ENCODE data around the gene TIGD7. TPM values are rescaled to one million over a fixed set of nuclear protein-coding genes. Genes with fewer than 3 reads are reported as not detected.

TIGD7 gene
- polyA plus RNA-seq, 3 donors: 0.32 to 1.4 (median 0.64) TPM

GRCh38 chr16:3289998-3290673, 15.1 kb downstream of the TIGD7 start:
- H3K9me3 ChIP-seq (replicated peaks in 1 of 2; ENCODE audit: control insufficient read depth in 1 of 2, insufficient read depth in 1 of 2, low read length in 2 of 2): peaks cover 91 to 97% of the 10 kb centered on the region in 2 donors

GRCh38 chr16:3285131-3285530, 20.1 kb downstream of the TIGD7 start:
- TF ChIP-seq CTCF (IDR thresholded peaks at IDR 0.05): no peak
- H3K27ac Mint-ChIP-seq: peak overlapping the region in 1 of 7 donors; percentile 50

More at GRCh38 chr16:3289998-3290673, 15.1 kb downstream of the TIGD7 start:
- TF ChIP-seq CTCF (IDR thresholded peaks at IDR 0.05): no peak
- Histone ChIP-seq H3K4me2 (replicated peaks; ENCODE audit: extremely low read depth, low read length, poor library complexity, severe bottlenecking) (no peak overlapping the region), H4K20me1 (ENCODE audit: insufficient read depth, low read length) (peaks cover under 1% of the 10 kb centered on the region), H3K36me3 (replicated peaks in 1 of 2; ENCODE audit: control insufficient read depth in 1 of 2, insufficient read depth in 2 of 2, low read length in 2 of 2) (peaks cover 51 to 84% of the 10 kb centered on the region in 2 donors), H3K27ac (ENCODE audit: low read depth in 1 of 2, low read length in 2 of 2) (no peak overlapping the region), H3K9ac (ENCODE audit: insufficient read depth, low read length, poor library complexity, severe bottlenecking) (no peak overlapping the region), H3K79me2 (ENCODE audit: insufficient read depth, low read length) (peaks cover 43% of the 10 kb centered on the region), H2AFZ (ENCODE audit: insufficient read depth, low read depth, low read length, poor library complexity, severe bottlenecking) (no peak overlapping the region), H3K4me1 (ENCODE audit: control insufficient read depth in 1 of 2, insufficient read depth in 2 of 2, low read length in 2 of 2) (peaks cover 2 to 4% of the 10 kb centered on the region in 2 donors), H3K27me3 (ENCODE audit: control insufficient read depth in 2 of 2, insufficient read depth in 2 of 2, low read length in 2 of 2) (no peaks in the 10 kb centered on the region), H3K4me3 (replicated peaks in 1 of 3; ENCODE audit: low read depth in 2 of 3, low read length in 3 of 3) (peak overlapping the region in 1 of 3 experiments; percentile 42)
- no peak overlapping the region for H3K4me3 Mint-ChIP-seq
- peaks cover 0 to 4% (median 3%) of the 10 kb centered on the region in 3 donors for H3K27me3 Mint-ChIP-seq (ENCODE audit: low read depth in 3 of 3)
- WGBS (ENCODE audit: insufficient coverage): 100% methylated on average over 5 of the region's 16 CpGs
- intact Hi-C loops (cut with micrococcal nuclease): no loop called here
- DNase-seq: no peak
- peaks cover 2% of the 10 kb centered on the region for H3K4me1 Mint-ChIP-seq
- H3K9me3 Mint-ChIP-seq: peaks cover 75 to 99% (median 96%) of the 10 kb centered on the region in 7 donors
- H3K36me3 Mint-ChIP-seq: peaks cover 76 to 82% of the 10 kb centered on the region in 2 donors
- no peak overlapping the region for H3K27ac Mint-ChIP-seq

More at GRCh38 chr16:3285131-3285530, 20.1 kb downstream of the TIGD7 start:
- H3K4me1 ChIP-seq (ENCODE audit: control insufficient read depth in 1 of 2, insufficient read depth in 2 of 2, low read length in 2 of 2): peaks cover 37 to 43% of the 10 kb centered on the region in 2 donors
- H4K20me1 ChIP-seq (ENCODE audit: insufficient read depth, low read length): peaks cover 6% of the 10 kb centered on the region
- H3K9me3 ChIP-seq (replicated peaks in 1 of 2; ENCODE audit: control insufficient read depth in 1 of 2, insufficient read depth in 1 of 2, low read length in 2 of 2): peaks cover 47 to 54% of the 10 kb centered on the region in 2 donors
- Mint-ChIP-seq H3K4me1 (peaks cover 28% of the 10 kb centered on the region), H3K9me3 (peaks cover 39 to 59% (median 51%) of the 10 kb centered on the region in 7 donors), H3K4me3 (peak overlapping the region in 1 of 2 donors; percentile 50), H3K36me3 (peaks cover 51 to 55% of the 10 kb centered on the region in 2 donors), H3K27me3 (ENCODE audit: low read depth in 3 of 3) (peaks cover 0 to 3% (median 0%) of the 10 kb centered on the region in 3 donors)
- H2AFZ ChIP-seq (ENCODE audit: insufficient read depth, low read depth, low read length, poor library complexity, severe bottlenecking): no peak overlapping the region
- no peak overlapping the region for H3K9ac ChIP-seq (ENCODE audit: insufficient read depth, low read length, poor library complexity, severe bottlenecking)
- H3K79me2 ChIP-seq (ENCODE audit: insufficient read depth, low read length): peaks cover 60% of the 10 kb centered on the region
- H3K4me3 ChIP-seq (replicated peaks in 1 of 3; ENCODE audit: low read depth in 2 of 3, low read length in 3 of 3): peak overlapping the region in 1 of 3 experiments; percentile 90
- H3K27ac ChIP-seq (ENCODE audit: low read depth in 1 of 2, low read length in 2 of 2): no peak overlapping the region
- H3K36me3 ChIP-seq (replicated peaks in 1 of 2; ENCODE audit: control insufficient read depth in 1 of 2, insufficient read depth in 2 of 2, low read length in 2 of 2): peaks cover 40 to 50% of the 10 kb centered on the region in 2 donors
- peak overlapping the region; percentile 90 for H3K4me2 ChIP-seq (replicated peaks; ENCODE audit: extremely low read depth, low read length, poor library complexity, severe bottlenecking)
- no peaks in the 10 kb centered on the region for H3K27me3 ChIP-seq (ENCODE audit: control insufficient read depth in 2 of 2, insufficient read depth in 2 of 2, low read length in 2 of 2)
- DNase-seq: no peak
- intact Hi-C loops (cut with micrococcal nuclease): no loop called here
- 100% methylated on average over 4 of the region's 6 CpGs for WGBS (ENCODE audit: insufficient coverage)
